Activated CD8-positive, alpha-beta memory T cell treated with anti-CD3 and anti-CD28 coated beads, Interleukin-2, amount 50 U/mL, for 48 hours (primary cell): ENCODE measurements around the gene PHACTR2.
"Not testable (repeated sequence)": the region's sequence is repeated elsewhere in the genome, so short reads cannot be mapped to it uniquely, and the experiment has no call there.

Experiments
- DNase-seq: peaks from one replicate; pipeline ENCODE4 v3.0.0-alpha.2; 2020

The PHACTR2 gene

DNA sequence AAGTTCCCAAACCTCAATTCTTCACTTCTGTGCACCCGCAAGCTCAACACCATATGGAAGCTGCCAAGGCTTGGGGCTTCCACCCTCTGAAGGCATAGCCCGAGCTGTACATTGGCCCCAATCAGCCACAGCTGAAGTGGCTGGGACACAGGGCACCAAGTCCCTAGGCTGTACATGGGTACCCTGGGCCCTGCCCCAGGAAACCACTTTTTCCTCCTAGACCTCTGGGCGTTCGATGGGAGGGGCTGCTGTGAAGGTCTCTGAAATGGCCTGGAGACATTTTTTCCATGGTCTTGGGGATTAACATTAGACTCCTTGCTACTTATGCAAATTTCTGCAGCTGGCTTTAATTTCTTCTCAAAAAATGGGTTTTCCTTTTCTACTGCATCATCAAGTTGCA lies 195.8 kb downstream of the PHACTR2 start:
- not testable (repeated sequence) for DNase-seq

DNA sequence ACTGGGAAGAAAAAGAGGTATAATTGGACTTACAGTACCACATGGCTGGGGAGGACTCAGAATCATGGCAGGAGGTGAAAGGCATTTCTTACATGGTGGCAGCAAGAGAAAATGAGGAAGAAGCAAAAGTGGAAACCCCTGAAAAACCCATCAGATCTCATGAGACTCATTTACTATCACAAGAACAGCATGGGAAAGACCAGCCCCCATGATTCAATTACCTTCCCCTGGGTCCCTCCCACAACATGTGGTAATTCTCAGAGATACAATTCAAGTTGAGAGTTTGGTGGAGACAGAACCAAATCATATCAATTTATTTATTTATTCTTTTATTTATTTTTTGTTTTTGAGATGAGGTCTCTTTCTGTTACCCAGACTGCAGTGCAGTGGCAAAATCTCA lies 196.7 kb downstream of the PHACTR2 start:
- not testable (repeated sequence) for DNase-seq

- no peak for DNase-seq
Observed at GRCh38 chr6:143877584-143878271, 200.0 kb downstream of the PHACTR2 start.

DNA sequence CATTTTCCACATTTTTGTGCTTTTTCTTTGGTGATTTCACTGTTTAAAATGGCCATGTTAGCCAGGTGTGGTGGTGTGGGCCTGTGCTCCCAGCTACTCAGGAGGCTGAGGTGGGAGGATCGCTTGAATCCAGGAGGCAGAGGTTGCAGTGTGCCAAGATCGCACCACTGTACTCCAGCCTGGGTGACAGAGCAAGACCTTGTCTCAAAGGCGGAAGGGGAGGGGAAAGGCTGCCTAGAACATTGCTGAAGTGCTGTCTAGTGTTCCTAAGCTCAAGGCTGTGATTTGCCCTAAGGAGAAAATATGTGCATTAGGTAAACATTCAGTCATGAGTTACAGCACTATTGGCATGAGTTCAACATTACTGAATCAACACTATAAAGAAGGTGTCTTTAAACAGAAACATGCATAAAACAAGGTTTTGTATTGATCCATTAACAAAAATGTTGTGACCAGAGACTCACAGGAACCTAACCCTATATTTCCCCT lies 200.6 kb downstream of the PHACTR2 start:
- no peak for DNase-seq

DNA sequence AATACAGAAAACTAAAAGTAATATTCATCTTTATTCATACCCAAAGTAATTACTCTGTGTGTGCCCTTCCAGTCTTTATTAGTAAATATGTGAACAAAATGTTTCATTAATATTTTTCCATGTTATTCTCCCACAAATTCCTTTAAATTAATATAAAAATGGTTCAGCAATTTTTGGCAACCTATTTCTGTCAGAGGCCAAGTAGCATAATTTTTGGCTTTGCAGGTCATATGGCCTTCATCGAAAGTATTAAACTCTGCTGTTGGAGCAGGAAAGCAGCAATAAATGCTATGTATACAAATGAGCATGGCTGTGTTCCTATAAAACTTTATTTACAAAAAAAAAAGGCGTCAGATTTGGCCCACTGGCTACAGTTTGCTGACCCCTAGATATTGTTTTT lies 202.6 kb downstream of the PHACTR2 start:
- DNase-seq, result no peak
